Measurements from ENCODE around the gene PDK4. TPM values are rescaled to one million over a fixed set of nuclear protein-coding genes. Genes with fewer than 3 reads are reported as not detected.

Gene PDK4
- total and polyA plus RNA-seq, 2 of the 13 experiments (the other 11 are each of a cell fraction or from before 2014, with no cell fraction given): 0.04 TPM; not detected in 1

DNA sequence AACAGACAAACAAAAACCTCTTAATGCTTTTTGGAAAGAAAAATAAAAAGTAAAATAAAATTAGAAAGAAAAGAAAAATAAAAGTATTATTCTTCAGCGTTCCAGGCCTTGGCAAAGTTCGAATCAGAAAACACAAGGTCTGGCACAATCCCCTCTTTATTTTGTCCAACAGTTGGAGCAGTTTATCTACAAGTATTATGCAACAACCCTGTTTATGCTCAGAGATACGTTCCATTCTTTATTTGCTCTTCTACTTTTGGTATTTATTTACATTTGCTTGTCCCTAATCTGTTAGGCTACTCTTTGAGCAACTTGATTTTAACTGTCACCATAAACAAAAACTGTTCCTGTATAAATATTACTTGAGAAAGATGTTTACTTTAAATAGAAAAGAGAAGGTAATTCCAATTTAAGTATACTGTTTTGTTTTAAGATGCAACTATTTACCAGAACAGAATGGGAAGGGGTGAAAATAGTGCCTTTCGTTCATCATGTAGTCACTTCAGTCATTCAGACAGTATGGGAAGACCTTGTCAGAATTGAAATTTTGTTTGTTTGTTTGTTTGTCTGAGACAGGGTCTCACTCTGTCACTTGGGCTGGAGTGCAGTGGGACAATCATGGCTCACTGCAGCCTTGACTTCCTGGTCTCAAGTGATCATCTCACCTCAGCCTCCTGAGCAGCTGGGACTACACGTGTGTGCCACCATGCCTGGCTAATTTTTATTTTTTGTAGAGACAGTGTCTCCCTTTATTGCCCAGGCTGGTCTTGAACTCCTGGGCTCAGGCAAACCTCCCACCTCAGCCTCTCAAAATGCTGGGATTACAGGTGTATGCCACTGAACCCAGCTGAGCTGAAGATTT is 5.7 kb downstream of the PDK4 start (continued):
- no peak for TF ChIP-seq ZNF766 (CRISPR knock-in tag; IDR thresholded peaks at IDR 0.05; ENCODE audit: borderline replicate concordance)
- TF ChIP-seq, protein P1, sequence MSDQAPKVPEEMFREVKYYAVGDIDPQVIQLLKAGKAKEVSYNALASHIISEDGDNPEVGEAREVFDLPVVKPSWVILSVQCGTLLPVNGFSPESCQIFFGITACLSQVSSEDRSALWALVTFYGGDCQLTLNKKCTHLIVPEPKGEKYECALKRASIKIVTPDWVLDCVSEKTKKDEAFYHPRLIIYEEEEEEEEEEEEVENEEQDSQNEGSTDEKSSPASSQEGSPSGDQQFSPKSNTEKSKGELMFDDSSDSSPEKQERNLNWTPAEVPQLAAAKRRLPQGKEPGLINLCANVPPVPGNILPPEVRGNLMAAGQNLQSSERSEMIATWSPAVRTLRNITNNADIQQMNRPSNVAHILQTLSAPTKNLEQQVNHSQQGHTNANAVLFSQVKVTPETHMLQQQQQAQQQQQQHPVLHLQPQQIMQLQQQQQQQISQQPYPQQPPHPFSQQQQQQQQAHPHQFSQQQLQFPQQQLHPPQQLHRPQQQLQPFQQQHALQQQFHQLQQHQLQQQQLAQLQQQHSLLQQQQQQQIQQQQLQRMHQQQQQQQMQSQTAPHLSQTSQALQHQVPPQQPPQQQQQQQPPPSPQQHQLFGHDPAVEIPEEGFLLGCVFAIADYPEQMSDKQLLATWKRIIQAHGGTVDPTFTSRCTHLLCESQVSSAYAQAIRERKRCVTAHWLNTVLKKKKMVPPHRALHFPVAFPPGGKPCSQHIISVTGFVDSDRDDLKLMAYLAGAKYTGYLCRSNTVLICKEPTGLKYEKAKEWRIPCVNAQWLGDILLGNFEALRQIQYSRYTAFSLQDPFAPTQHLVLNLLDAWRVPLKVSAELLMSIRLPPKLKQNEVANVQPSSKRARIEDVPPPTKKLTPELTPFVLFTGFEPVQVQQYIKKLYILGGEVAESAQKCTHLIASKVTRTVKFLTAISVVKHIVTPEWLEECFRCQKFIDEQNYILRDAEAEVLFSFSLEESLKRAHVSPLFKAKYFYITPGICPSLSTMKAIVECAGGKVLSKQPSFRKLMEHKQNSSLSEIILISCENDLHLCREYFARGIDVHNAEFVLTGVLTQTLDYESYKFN (CRISPR knock-in tag; conservative IDR thresholded peaks at IDR 0.05): peak; percentile 82
- TF ChIP-seq TARDBP (CRISPR knock-in tag; IDR thresholded peaks at IDR 0.05): peak; percentile 84
- peak; percentile 85; the same call in 1 of the 2 replicates for TF ChIP-seq MIER3 (CRISPR knock-in tag; IDR thresholded peaks at IDR 0.05; ENCODE audit: borderline replicate concordance)
- TF ChIP-seq REST (IDR thresholded peaks at IDR 0.05; ENCODE audit: borderline replicate concordance in 1 of 2, low read depth in 1 of 2, low read length in 2 of 2): no peak
- TF ChIP-seq, protein P2, sequence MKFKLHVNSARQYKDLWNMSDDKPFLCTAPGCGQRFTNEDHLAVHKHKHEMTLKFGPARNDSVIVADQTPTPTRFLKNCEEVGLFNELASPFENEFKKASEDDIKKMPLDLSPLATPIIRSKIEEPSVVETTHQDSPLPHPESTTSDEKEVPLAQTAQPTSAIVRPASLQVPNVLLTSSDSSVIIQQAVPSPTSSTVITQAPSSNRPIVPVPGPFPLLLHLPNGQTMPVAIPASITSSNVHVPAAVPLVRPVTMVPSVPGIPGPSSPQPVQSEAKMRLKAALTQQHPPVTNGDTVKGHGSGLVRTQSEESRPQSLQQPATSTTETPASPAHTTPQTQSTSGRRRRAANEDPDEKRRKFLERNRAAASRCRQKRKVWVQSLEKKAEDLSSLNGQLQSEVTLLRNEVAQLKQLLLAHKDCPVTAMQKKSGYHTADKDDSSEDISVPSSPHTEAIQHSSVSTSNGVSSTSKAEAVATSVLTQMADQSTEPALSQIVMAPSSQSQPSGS (CRISPR knock-in tag; IDR thresholded peaks at IDR 0.05): 0 out of 2 replicates have a peak, but pooled peaks have one; percentile 60
- TF ChIP-seq CREB1 (IDR thresholded peaks at IDR 0.05): no peak
- peak; percentile 60; the same call in 1 of the 2 replicates for TF ChIP-seq CREB1 (CRISPR knock-in tag; IDR thresholded peaks at IDR 0.05)
- no peak for TF ChIP-seq ZNF235 (CRISPR knock-in tag; IDR thresholded peaks at IDR 0.05; ENCODE audit: borderline replicate concordance)
- 0 out of 2 replicates have a peak, but pooled peaks have one; percentile 38 for TF ChIP-seq ZNF264 (CRISPR knock-in tag; IDR thresholded peaks at IDR 0.05)
- no peak; the same call in 1 of the 2 replicates for TF ChIP-seq NR2F6 (IDR thresholded peaks at IDR 0.05)
- TF ChIP-seq NR2F6 (CRISPR knock-in tag; IDR thresholded peaks at IDR 0.05): peak; percentile 46; the same call in 1 of the 2 replicates
- TF ChIP-seq ZNF841 (CRISPR knock-in tag; IDR thresholded peaks at IDR 0.05; ENCODE audit: borderline replicate concordance): no peak
- no peak; the same call in 1 of the 2 replicates for TF ChIP-seq ZFP36L1 (CRISPR knock-in tag; IDR thresholded peaks at IDR 0.05)
- no peak for TF ChIP-seq KMT2A (CRISPR knock-in tag; IDR thresholded peaks at IDR 0.05)
- TF ChIP-seq DPF2 (CRISPR knock-in tag; IDR thresholded peaks at IDR 0.05; ENCODE audit: borderline replicate concordance, low read depth): peak; percentile 80; the same call in 1 of the 2 replicates
- TF ChIP-seq ASH2L (IDR thresholded peaks at IDR 0.05; ENCODE audit: insufficient read length, low read depth, low read length): no peak
- TF ChIP-seq ZNF225 (CRISPR knock-in tag; IDR thresholded peaks at IDR 0.05): no peak
